Panc1 (cell line): ENCODE results near the gene C10orf143. TPM values are rescaled to one million over a fixed set of nuclear protein-coding genes. Genes with fewer than 3 reads are reported as not detected.

Experiments used
- ATAC-seq: fragments of 200-7000 bp; cut with Tn5 transposase; 2 replicates; pipeline ENCODE4 v1.9.1; 2020; ENCODE audit warnings: mild to moderate bottlenecking, moderate library complexity
- BruUV-seq: library from RNA; stranded (reverse); fragments of 400-500 nt; replicated peaks from 2 replicates; lab custom pipeline; 2021; lab: Mats Ljungman, UMichigan
- CTCF ChIA-PET: fragments of 300-600 bp; sonication (Branson Sonifier 250); formaldehyde crosslinking; loops from one replicate; lab custom pipeline; 2022; ENCODE audit warnings: antibody characterized with exemption; lab: Charles Lee
- POLR2A ChIA-PET: fragments of 300-600 bp; sonication (Branson Sonifier 250); formaldehyde crosslinking; loops from one replicate; lab custom pipeline; 2022; ENCODE audit warnings: antibody characterized with exemption; lab: Charles Lee
- DNase-seq: peaks from one replicate; pipeline ENCODE4 v3.0.0-alpha.2; 2010; ENCODE audit warnings: low read depth, low spot score
- H3K27ac ChIP-seq: 2 replicates; pipeline ENCODE4 v1.5.1; 2011; ENCODE audit warnings: mild to moderate bottlenecking, low read length, inconsistent platforms
- H3K27me3 ChIP-seq: fragments of 200-500 bp; sonication (Bioruptor generic); 2 replicates; pipeline ENCODE4 v1.6.0; 2014; ENCODE audit warnings: low read length, inconsistent platforms; ENCODE audit not compliant: control insufficient read depth, insufficient read depth
- H3K36me3 ChIP-seq: fragments of 200-500 bp; sonication (Bioruptor generic); 2 replicates; pipeline ENCODE4 v1.5.1; 2014; ENCODE audit warnings: inconsistent platforms, mild to moderate bottlenecking, low read length, moderate library complexity; ENCODE audit not compliant: control insufficient read depth, insufficient read depth
- H3K4me1 ChIP-seq: 2 replicates; pipeline ENCODE4 v1.5.1; 2011; ENCODE audit warnings: inconsistent platforms, mild to moderate bottlenecking, low read length, moderate library complexity; ENCODE audit not compliant: control insufficient read depth, insufficient read depth
- H3K4me3 ChIP-seq, 2 experiments: 2 replicates each; pipeline ENCODE4 v1.5.1; 2011 to 2012; ENCODE audit warnings: low read depth in 2 of 2, low read length in 2 of 2, mild to moderate bottlenecking in 2 of 2, inconsistent platforms in 1 of 2, moderate library complexity in 1 of 2
- H3K9me3 ChIP-seq: fragments of 200-500 bp; sonication (Bioruptor generic); 2 replicates; pipeline ENCODE4 v1.5.1; 2014; ENCODE audit warnings: low read depth, mild to moderate bottlenecking, inconsistent platforms, low read length, moderate library complexity; ENCODE audit not compliant: control insufficient read depth, insufficient read depth
- CTCF ChIP-seq: fragments of 450-650 bp; IDR thresholded peaks from 2 replicates; pipeline ENCODE4 v1.5.1; 2017; ENCODE audit warnings: mild to moderate bottlenecking
- POLR2AphosphoS5 ChIP-seq: IDR thresholded peaks from 2 replicates; pipeline ENCODE4 v1.6.1; 2012; ENCODE audit warnings: mild to moderate bottlenecking, low read depth, low read length, moderate library complexity
- SIN3A ChIP-seq: IDR thresholded peaks from 2 replicates; pipeline ENCODE4 v1.6.1; 2012; ENCODE audit warnings: low read depth, mild to moderate bottlenecking, low read length, moderate library complexity, borderline replicate concordance; ENCODE audit not compliant: insufficient read depth
- TCF7L2 ChIP-seq: IDR thresholded peaks from 2 replicates; pipeline ENCODE4 v1.6.1; 2011; ENCODE audit warnings: mild to moderate bottlenecking, low read depth, low read length, inconsistent platforms
- in situ Hi-C: cut with HindIII; loops from 2 replicates; pipeline ENCODE4 v1.10.0; 2016; ENCODE audit warnings: low sequenced_read_pairs, low pct_unique_long_range_greater_than_20kb
- intact Hi-C: fragments of 100-400 bp; cut with micrococcal nuclease; formaldehyde crosslinking; loops from one replicate; pipeline ENCODE4 v1.10.0; 2022; ENCODE audit not compliant: unreplicated experiment
- total RNA-seq: library from RNA; stranded (reverse); gene quantifications from one replicate; pipeline ENCODE4 v1.2.1, GENCODE V29; 2021; ENCODE audit not compliant: unreplicated experiment
- TF ChIP-seq, protein P1 (sequence below), 2 experiments: IDR thresholded peaks; 2 replicates each; pipeline ENCODE4 v1.6.1; 2011 to 2012; ENCODE audit warnings: low read depth in 2 of 2, control low read depth in 1 of 2, low read length in 1 of 2, mild to moderate bottlenecking in 1 of 2, moderate library complexity in 1 of 2; ENCODE audit not compliant: insufficient read depth in 1 of 2

Gene C10orf143
- total RNA-seq, 1 experiment from 2014 or later = 1.0 TPM

GRCh38 chr10:130026670-130027456 is 83.8 kb downstream of the C10orf143 start:
- BruUV-seq = no TSS peak
- H3K27ac ChIP-seq = no peak overlapping the region
- DNase-seq (no peak), ATAC-seq (no peak)
- no peak for TF ChIP-seq SIN3A
- intact Hi-C loops = no loop called here
- POLR2A ChIA-PET = no interaction called here
- H3K4me3 ChIP-seq = no peak overlapping the region
- no peaks in the 10 kb centered on the region for H3K36me3 ChIP-seq
- H3K27me3 ChIP-seq = no peaks in the 10 kb centered on the region
- CTCF ChIA-PET = interaction anchor here (0.7 kb wide), 1 partner anchor 493 kb away, joined by 6 read pairs; no protein-coding TSS in a partner anchor
- H3K9me3 ChIP-seq = no peaks in the 10 kb centered on the region
- in situ Hi-C loops = no loop called here
- H3K4me1 ChIP-seq = no peaks in the 10 kb centered on the region

DNA sequence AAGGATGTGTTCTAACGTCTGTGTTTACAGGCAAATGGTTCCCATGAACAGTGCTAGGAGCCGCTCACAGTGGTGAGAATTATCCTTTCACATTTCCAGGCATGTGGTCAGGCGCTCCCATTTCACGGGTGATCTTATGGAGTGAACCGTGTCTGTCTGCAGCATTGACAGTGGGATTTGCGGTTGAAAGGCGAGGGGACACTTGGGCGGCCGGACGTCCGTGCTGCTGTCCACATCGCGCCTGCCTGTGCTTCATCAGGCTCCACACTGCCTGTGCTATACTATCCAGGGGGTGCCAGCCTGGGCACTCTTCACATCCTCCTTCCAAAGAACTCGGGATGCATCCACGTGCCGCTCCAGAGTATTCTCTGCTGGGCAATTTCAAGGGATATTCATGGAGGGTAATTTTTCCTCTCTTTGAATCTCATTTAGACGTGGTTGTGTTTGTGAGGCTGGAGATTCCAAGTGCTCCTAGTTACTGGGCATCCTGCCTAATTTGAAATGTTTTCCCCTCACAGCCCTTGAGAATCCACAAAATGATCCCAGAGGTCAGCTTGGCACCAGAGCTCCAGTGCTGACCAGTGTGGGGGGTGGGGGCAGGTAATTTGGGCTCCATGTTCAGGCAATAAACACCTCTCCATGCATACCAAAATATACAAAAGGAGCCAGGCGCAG is 84.7 kb downstream of the C10orf143 start:
- in situ Hi-C loops = no loop called here
- ATAC-seq = no peak

More for the DNA sequence above, 84.7 kb downstream of the C10orf143 start:
- Histone ChIP-seq H3K36me3 (no peaks in the 10 kb centered on the region), H3K4me1 (no peaks in the 10 kb centered on the region), H3K27me3 (no peaks in the 10 kb centered on the region), H3K27ac (no peak overlapping the region), H3K4me3 (no peak overlapping the region), H3K9me3 (no peaks in the 10 kb centered on the region)
- BruUV-seq = no TSS peak
- ChIA-PET POLR2A (interaction anchor here (0.6 kb wide), 1 partner anchor 1732 kb away, joined by 5 read pairs; no protein-coding TSS in a partner anchor), CTCF (interaction anchor here (0.7 kb wide), 1 partner anchor 494 kb away, joined by 6 read pairs; no protein-coding TSS in a partner anchor)
- intact Hi-C loops = no loop called here
- no peak for DNase-seq
- no peak for TF ChIP-seq POLR2AphosphoS5
- no peak for TF ChIP-seq CTCF
- no peak for TF ChIP-seq TCF7L2
- TF ChIP-seq, protein P1, sequence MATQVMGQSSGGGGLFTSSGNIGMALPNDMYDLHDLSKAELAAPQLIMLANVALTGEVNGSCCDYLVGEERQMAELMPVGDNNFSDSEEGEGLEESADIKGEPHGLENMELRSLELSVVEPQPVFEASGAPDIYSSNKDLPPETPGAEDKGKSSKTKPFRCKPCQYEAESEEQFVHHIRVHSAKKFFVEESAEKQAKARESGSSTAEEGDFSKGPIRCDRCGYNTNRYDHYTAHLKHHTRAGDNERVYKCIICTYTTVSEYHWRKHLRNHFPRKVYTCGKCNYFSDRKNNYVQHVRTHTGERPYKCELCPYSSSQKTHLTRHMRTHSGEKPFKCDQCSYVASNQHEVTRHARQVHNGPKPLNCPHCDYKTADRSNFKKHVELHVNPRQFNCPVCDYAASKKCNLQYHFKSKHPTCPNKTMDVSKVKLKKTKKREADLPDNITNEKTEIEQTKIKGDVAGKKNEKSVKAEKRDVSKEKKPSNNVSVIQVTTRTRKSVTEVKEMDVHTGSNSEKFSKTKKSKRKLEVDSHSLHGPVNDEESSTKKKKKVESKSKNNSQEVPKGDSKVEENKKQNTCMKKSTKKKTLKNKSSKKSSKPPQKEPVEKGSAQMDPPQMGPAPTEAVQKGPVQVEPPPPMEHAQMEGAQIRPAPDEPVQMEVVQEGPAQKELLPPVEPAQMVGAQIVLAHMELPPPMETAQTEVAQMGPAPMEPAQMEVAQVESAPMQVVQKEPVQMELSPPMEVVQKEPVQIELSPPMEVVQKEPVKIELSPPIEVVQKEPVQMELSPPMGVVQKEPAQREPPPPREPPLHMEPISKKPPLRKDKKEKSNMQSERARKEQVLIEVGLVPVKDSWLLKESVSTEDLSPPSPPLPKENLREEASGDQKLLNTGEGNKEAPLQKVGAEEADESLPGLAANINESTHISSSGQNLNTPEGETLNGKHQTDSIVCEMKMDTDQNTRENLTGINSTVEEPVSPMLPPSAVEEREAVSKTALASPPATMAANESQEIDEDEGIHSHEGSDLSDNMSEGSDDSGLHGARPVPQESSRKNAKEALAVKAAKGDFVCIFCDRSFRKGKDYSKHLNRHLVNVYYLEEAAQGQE (IDR thresholded peaks at IDR 0.05; ENCODE audit: insufficient read depth in 1 of 2, low read depth in 2 of 2, low read length in 1 of 2) = no peak
- no peak for TF ChIP-seq SIN3A
